NCI-H526 treated with DMSO at 0.1 percent for 48 hours (cell line): ENCODE measurements around the gene CPTP.
A peak's percentile ranks its signal among the peaks of the same experiment; 100 is the strongest.

ENCODE experiments used
- DNase-seq: peaks from one replicate; lab custom pipeline; 2025; lab: John Stamatoyannopoulos, UW

Gene CPTP

GRCh38 chr1:1324524-1325287 is at the start of gene CPTP, which contains the start of gene INTS11:
Gene CPTP, plus strand, starts transcription at chr1:1324802. Its CDS starts 2,109 bp downstream, at chr1:1326911.
Gene INTS11, minus strand, starts transcription at chr1:1324660. Its CDS starts 52 bp downstream, at chr1:1324608.
- DNase-seq: peak; percentile 73

GRCh38 chr1:1274931-1275431 is 49.6 kb upstream of the CPTP start:
- no peak for DNase-seq

GRCh38 chr1:1275836-1276235 is 48.8 kb upstream of the CPTP start:
- DNase-seq: no peak

- no peak for DNase-seq
Measured at GRCh38 chr1:1278620-1279019, 46.0 kb upstream of the CPTP start.

- DNase-seq: no peak
Measured at GRCh38 chr1:1279028-1279427, 45.6 kb upstream of the CPTP start.

GRCh38 chr1:1280782-1281481 is 43.7 kb upstream of the CPTP start:
- DNase-seq: no peak

- DNase-seq: no peak
Measured at GRCh38 chr1:1281533-1282321, 42.9 kb upstream of the CPTP start.

- DNase-seq: no peak
Measured at GRCh38 chr1:1282998-1283397, 41.6 kb upstream of the CPTP start.

- DNase-seq: peak; percentile 10
Measured at GRCh38 chr1:1283821-1284220, 40.8 kb upstream of the CPTP start.

- DNase-seq: no peak
Measured at GRCh38 chr1:1284221-1285101, 40.1 kb upstream of the CPTP start.

- no peak for DNase-seq
Measured at GRCh38 chr1:1285102-1285571, 39.5 kb upstream of the CPTP start.

GRCh38 chr1:1285611-1286311 is 38.8 kb upstream of the CPTP start:
- DNase-seq: no peak

GRCh38 chr1:1286313-1287261 is 38.0 kb upstream of the CPTP start:
- DNase-seq: no peak

- DNase-seq: no peak
Measured at GRCh38 chr1:1287288-1288110, 37.1 kb upstream of the CPTP start.

GRCh38 chr1:1290238-1290731 is 34.3 kb upstream of the CPTP start:
- peak; percentile 20 for DNase-seq

- peak; percentile 11 for DNase-seq
Measured at GRCh38 chr1:1291023-1291528, 33.5 kb upstream of the CPTP start.

- peak; percentile 78 for DNase-seq
Measured at GRCh38 chr1:1291548-1292441, 32.8 kb upstream of the CPTP start.
